Measurements from ENCODE around the gene ZFHX3.

- TF ChIP-seq POLR2A (IDR thresholded peaks at IDR 0.05), result no peak
- TF ChIP-seq CTCF (IDR thresholded peaks at IDR 0.05), result no peak
Measured at GRCh38 chr16:73056921-73057290, 9.0 kb upstream of the ZFHX3 start.

All from heart left ventricle (tissue), 13 donors.